HL-60 (cell line): ENCODE data around the gene ELAVL1.

Experiments used
- CTCF ChIP-seq: IDR thresholded peaks from one replicate; pipeline ENCODE4 v1.5.1; 2011; ENCODE audit warnings: low read length, control low read depth, inconsistent platforms; ENCODE audit not compliant: insufficient read depth
- GABPA ChIP-seq: IDR thresholded peaks from 2 replicates; pipeline ENCODE4 v1.6.1; 2012; ENCODE audit warnings: low read depth
- POLR2AphosphoS5 ChIP-seq: IDR thresholded peaks from 2 replicates; pipeline ENCODE4 v1.6.1; 2012; ENCODE audit warnings: low read depth
- REST ChIP-seq: IDR thresholded peaks from 2 replicates; pipeline ENCODE4 v1.6.1; 2012; ENCODE audit warnings: low read depth; ENCODE audit not compliant: insufficient replicate concordance
- SPI1 ChIP-seq: IDR thresholded peaks from 2 replicates; pipeline ENCODE4 v1.6.1; 2012; ENCODE audit warnings: low read depth, mild to moderate bottlenecking, borderline replicate concordance

GRCh38 chr19:7980635-7981121, 24.8 kb downstream of the ELAVL1 start:
- TF ChIP-seq REST (no peak), CTCF (no peak), GABPA (no peak), POLR2AphosphoS5 (peak; percentile 37; the same call in 1 of the 2 replicates), SPI1 (no peak)
